Measurements from ENCODE around the gene GRIK1. TPM values are rescaled to one million over a fixed set of nuclear protein-coding genes. Genes with fewer than 3 reads are reported as not detected.

GRIK1 gene
- polyA plus RNA-seq, 4 donors: 1.3 to 3.3 (median 2.2) TPM

DNA sequence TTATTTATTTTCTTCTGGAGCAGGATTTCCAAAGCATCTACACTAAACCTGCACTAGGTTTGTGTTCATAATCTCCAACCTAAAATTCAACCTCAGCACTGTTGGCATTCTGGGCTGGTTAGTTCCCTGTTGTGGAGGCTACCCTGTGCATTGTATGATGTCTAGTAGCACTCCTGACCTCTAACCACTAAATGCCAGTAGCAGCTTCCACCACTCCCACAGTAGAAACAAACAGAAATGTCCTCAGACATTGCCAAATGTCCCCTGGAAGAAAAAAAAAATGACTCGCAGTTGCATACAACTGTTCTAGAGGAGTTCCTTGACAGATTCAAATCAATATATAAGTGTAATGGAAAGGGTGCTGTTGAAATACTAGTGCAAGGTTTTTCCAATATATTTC is 18.9 kb downstream of the GRIK1 start:
- no peak for DNase-seq (ENCODE audit: low read depth in 4 of 4, low spot score in 3 of 4)

DNA sequence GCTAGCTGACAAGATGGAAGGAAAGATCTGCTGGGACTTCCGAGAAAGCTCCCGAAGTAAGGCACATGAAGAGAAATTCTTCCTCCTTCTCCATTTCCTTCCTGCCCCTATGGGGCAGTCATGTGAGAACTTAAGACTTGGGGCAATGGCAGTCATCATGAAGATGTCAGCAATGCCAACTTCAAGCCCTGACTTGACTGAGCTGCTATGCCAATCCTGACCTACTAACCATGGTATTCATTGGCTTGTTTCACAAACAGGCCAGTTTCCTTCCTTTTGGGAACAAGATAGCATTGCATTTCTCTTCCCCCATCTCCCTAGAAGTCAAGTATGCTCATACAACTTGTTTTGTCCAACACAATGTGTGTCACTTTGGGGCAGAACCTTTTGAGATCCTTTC is 25.5 kb downstream of the GRIK1 start:
- DNase-seq (ENCODE audit: low read depth in 4 of 4, low spot score in 3 of 4): no peak

GRCh38 chr21:29909571-29909970 is 30.2 kb downstream of the GRIK1 start:
- no peak for DNase-seq (ENCODE audit: low read depth in 4 of 4, low spot score in 3 of 4)

GRCh38 chr21:29904359-29905282 is 35.2 kb downstream of the GRIK1 start:
- DNase-seq (ENCODE audit: low read depth in 4 of 4, low spot score in 3 of 4): no peak

DNA sequence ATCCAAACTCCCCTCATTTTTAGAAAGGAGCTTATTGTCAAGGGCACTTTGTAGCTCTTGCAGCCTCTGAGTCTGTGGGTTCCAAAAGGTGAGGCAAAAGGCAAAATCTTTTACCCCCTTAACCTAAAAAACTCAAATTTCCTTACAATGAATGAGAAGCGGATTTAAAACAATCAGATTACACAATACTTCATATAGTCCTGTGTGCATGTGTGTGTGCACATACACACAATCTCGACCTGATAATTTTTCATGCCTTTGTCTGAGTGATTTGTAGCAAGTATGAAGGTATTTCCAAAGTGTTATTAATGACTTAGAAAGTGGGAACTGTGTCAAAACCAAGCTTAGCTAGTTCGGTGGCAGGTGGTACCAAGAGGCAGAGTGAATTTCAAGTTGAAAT is 42.9 kb downstream of the GRIK1 start:
- DNase-seq (ENCODE audit: low read depth in 4 of 4, low spot score in 3 of 4): no peak

DNA sequence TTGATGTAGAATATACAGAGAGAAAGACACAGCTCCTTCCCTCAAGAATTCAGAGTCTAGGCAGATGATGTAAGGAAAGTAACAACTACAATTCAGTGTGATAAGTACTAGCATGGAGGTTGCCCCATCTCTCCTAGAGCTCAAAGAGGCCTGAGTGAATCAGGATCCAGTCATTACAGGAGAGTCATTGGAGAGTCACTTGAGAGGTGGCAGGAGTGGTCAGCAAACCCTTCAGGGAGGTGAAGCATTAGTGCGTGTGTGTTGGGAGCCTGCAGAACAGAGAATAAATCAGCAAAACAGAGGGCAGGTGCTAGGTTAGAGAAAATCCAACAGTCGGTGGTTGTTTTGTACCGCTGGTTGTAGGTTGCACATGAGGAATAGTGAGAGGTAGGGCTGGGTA is 46.1 kb downstream of the GRIK1 start:
- no peak for DNase-seq (ENCODE audit: low read depth in 4 of 4, low spot score in 3 of 4)

DNA sequence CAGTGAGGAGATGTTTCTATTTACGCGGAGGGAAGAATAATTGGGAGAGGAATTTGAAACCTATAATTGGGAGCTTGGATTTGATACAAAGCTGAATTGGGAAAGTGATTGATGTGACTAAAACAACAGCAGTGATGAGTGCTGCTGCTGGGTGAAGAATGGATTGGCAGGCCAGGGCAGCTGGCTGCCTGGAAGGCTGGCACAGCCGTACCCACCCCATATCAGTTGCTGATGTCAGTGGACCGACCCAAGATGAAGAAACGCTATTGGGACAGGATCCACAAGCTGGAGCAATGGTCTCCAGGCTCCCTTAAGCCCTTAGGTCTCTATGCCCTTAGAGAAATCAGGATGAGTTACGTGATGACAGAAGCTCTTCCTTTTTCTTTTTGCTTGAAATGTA is 47.4 kb downstream of the GRIK1 start:
- DNase-seq (ENCODE audit: low read depth in 4 of 4, low spot score in 3 of 4): no peak

DNA sequence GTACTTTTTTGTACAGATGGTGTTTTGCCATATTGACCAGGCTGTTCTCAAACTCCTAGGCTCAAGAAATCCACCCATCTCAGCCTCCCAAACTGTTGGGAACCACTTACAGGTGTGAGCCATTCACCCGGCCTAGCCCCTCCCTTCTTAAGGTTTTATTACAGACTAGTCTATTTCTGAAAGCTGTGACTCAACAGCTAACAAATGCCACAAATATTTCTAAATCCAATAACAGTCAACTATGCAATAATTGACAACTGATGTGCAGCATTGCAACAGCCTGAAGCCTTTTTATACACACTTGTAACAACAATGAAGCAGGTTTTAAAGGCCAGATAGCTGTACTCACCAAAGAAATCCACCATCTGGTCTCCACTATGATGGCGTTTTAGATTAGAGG is 51.4 kb downstream of the GRIK1 start:
- no peak for DNase-seq (ENCODE audit: low read depth in 4 of 4, low spot score in 3 of 4)

DNA sequence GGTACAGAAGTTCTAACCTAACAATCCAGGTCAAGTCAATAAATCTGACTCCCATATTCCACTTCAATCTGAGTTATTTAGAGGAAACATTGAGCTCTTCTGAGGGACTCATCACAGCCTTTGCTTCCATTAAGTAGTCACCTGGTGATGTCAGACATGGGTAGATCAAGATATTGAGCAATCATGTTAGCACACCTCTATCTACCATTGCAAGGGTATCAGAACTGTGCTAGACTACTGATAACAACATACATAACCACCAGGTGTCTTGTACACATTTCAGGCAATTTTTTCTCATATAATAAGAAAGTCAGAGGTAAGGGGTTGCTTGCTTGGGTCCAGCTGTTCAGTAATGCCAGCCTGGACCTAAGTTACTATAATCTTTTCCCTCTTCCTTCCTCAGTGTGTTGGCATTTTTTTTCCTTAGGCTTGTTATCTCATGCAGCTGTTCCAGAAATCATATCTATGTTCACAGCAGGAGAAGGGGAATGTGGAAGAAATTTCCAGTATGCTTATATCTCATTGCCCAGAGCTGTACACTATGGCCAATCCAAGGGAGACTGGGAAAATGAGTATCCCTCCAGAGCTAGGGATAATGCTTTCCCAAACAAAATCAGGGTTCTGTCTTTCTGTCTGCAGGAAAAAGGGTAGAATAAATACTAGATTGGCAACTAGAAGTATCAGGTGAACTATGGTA is 52.3 kb downstream of the GRIK1 start:
- no peak for DNase-seq (ENCODE audit: low read depth in 4 of 4, low spot score in 3 of 4)

DNA sequence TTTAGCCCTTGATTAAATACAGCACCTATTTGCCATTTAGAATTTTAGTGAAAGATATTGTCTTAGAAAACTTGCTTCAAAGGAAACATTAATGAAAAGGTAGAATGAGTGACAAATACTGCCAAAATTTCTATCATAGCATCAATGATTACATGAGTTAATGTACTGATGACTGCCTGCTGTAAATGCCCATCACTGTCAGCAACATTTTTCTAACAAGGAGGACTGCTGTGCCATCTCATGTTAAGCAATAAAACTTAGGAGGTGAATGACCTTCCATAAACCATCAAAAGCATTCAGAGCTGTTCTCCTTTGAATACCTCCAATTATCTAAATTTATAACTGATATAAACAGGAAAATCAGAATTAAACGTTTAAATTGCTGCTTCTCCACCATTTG is 54.3 kb downstream of the GRIK1 start:
- DNase-seq (ENCODE audit: low read depth in 4 of 4, low spot score in 3 of 4): no peak

GRCh38 chr21:29875873-29876272 is 63.9 kb downstream of the GRIK1 start:
- no peak for DNase-seq (ENCODE audit: low read depth in 4 of 4, low spot score in 3 of 4)

GRCh38 chr21:29875036-29875716 is 64.6 kb downstream of the GRIK1 start:
- DNase-seq (ENCODE audit: low read depth in 4 of 4, low spot score in 3 of 4): no peak

DNA sequence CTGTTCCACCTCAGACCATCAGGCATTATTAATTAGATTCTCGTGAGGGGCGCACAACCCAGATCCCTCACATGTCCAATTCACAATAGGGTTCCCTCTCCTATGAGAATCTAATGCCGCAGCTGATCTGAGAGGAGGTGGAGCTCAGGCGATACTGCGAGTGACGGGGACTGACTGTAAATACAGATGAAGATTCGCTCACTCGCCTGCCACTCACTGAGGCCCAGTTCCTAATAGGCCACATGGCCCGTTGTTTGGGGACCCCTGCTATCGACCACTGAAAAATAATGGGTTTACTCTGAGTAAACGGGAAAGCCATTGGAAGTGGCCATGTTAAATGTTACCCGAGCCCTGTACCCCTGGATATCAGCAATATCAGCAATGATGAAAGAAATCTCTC is 65.9 kb downstream of the GRIK1 start:
- no peak for DNase-seq (ENCODE audit: low read depth in 4 of 4, low spot score in 3 of 4)

GRCh38 chr21:29870814-29871213 is 69.0 kb downstream of the GRIK1 start:
- no peak for DNase-seq (ENCODE audit: low read depth in 4 of 4, low spot score in 3 of 4)

GRCh38 chr21:29867796-29868195 is 72.0 kb downstream of the GRIK1 start:
- no peak for DNase-seq (ENCODE audit: low read depth in 4 of 4, low spot score in 3 of 4)

DNA sequence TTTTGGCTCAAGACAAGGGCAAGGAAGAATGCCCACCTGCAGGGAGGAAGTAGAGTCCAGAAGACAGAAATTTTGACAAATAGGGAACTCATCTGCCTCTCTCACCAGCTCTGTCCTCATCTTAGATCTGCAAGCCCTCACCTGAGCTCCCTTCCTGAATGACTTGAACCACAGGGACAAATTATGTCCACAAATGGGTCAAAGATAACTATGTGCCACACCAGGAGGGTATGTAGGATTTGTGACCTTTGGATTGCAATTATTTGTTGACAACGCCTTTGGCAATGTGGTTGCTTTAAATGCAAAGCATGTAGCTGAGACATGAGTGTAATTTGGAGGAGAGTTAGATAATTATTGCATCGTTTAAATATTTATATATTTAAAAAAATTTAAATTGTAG is 79.5 kb downstream of the GRIK1 start:
- DNase-seq (ENCODE audit: low read depth in 4 of 4, low spot score in 3 of 4): no peak

- no peak for DNase-seq (ENCODE audit: low read depth in 4 of 4, low spot score in 3 of 4)
Measured at GRCh38 chr21:29857150-29857549, 82.6 kb downstream of the GRIK1 start.

DNA sequence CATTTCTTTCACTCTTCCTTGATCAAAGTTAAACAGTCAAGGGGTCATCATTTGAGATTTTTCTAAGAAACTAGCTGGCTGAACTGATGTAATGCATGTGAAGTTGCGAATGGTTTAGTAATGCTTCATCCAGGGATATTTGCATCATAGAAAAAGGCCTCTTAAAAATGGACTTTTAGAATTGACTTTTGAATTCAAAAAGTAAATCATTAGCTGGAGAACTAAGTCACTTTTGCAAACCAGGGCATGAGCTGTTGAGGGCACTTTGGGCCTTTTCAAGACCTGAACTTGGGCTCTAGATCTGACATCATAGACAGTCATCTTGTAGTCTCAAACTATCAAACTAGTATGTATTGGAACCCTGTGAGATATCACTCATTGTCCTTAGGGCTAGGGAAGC is 85.0 kb downstream of the GRIK1 start:
- no peak for DNase-seq (ENCODE audit: low read depth in 4 of 4, low spot score in 3 of 4)

DNA sequence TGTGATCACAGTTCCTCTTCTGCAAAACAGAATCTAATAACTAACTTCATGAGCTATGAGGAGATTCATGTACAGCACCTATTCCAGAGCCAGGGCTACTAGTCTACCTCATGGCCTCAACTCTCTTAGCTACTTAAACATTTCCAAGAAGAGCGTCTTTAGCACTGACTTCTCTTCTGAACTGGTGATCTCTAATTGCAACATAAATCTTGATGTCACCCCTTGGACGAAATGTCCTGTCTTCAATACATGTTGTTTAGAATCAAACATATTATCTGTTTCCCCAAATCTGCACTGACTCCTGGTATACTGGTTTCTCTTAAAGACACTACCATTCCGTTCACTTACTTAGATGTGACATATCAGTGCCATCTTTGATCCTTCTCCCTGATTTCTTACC is 88.2 kb downstream of the GRIK1 start:
- DNase-seq (ENCODE audit: low read depth in 4 of 4, low spot score in 3 of 4): no peak

GRCh38 chr21:29849735-29850176 is 90.0 kb downstream of the GRIK1 start:
- peak; percentile 16 to 45 (median 26) for DNase-seq (ENCODE audit: low read depth in 4 of 4, low spot score in 3 of 4)

- no peak for DNase-seq (ENCODE audit: low read depth in 4 of 4, low spot score in 3 of 4)
Measured at GRCh38 chr21:29843804-29844203, 96.0 kb downstream of the GRIK1 start.

Measured in left renal pelvis (tissue), 4 donors.